ENCODE results near the gene SLC1A7. TPM values are rescaled to one million over a fixed set of nuclear protein-coding genes. Genes with fewer than 3 reads are reported as not detected.
A peak's percentile ranks its signal among the peaks of the same experiment; 100 is the strongest.

SLC1A7 gene
- total and polyA plus RNA-seq, 8 donors = 0.08 to 0.45 (median 0.29) TPM; not detected in 5

DNA sequence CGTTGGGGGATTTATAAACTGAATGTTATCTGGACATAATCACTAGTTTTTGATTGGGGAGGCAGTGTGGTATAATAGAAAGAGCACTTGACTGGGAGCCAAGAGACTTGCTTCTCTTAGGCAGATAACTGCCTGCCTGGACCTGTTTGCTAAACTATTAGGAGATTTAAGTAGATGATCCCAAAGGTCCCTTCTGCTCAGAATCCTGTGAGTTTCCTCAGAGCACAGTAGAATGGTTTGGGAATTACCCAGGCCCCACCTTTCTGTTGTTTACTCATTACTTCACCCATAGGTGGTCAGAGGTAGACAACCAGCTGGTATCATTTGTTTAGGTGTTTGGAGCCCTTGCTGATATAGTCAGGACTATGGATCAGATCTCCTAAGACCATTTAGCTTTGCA lies 90.8 kb downstream of the SLC1A7 start:
- Histone ChIP-seq H3K4me1 (peaks cover 10 to 36% (median 25%) of the 10 kb centered on the region in 4 donors), H3K4me3 (no peak overlapping the region), H3K27me3 (no peaks in the 10 kb centered on the region), H3K36me3 (peaks cover 12 to 62% (median 53%) of the 10 kb centered on the region in 4 donors), H3K9me3 (no peaks in the 10 kb centered on the region), H3K27ac (no peak overlapping the region)
- no peak for DNase-seq
- TF ChIP-seq POLR2AphosphoS5 (IDR thresholded peaks at IDR 0.05) = no peak
- TF ChIP-seq, protein P1, sequence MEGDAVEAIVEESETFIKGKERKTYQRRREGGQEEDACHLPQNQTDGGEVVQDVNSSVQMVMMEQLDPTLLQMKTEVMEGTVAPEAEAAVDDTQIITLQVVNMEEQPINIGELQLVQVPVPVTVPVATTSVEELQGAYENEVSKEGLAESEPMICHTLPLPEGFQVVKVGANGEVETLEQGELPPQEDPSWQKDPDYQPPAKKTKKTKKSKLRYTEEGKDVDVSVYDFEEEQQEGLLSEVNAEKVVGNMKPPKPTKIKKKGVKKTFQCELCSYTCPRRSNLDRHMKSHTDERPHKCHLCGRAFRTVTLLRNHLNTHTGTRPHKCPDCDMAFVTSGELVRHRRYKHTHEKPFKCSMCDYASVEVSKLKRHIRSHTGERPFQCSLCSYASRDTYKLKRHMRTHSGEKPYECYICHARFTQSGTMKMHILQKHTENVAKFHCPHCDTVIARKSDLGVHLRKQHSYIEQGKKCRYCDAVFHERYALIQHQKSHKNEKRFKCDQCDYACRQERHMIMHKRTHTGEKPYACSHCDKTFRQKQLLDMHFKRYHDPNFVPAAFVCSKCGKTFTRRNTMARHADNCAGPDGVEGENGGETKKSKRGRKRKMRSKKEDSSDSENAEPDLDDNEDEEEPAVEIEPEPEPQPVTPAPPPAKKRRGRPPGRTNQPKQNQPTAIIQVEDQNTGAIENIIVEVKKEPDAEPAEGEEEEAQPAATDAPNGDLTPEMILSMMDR (IDR thresholded peaks at IDR 0.05) = no peak
- no peak for TF ChIP-seq POLR2A (IDR thresholded peaks at IDR 0.05)
- no peak for TF ChIP-seq EP300 (IDR thresholded peaks at IDR 0.05)
- 14 to 26% (median 17%) methylated on average over 1 of the region's 1 CpG for WGBS, 5 donors
- intact Hi-C loops (cut with DNase I; ENCODE audit: low total_unique reads) = no loop called here

DNA sequence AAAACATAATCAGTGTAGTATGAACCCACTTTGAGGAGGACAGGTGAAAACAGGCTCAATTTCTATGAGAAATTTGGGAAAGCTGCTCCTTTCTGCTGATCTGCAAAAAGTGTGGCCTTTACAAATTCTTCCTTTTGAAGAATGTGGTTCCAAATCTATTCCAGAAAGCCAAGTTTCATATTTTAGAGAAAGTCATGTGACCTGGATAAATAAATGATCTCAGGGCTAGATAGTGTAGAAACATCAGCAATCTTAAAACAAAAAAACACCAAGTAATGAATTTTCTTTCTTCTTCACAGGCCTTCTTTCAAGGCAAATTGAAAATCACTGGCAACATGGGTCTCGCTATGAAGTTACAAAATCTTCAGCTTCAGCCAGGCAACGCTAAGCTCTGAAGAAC lies 92.1 kb downstream of the SLC1A7 start:
- Histone ChIP-seq H3K27me3 (no peaks in the 10 kb centered on the region), H3K9me3 (no peaks in the 10 kb centered on the region), H3K4me3 (no peak overlapping the region), H3K36me3 (peaks cover 12 to 62% (median 53%) of the 10 kb centered on the region in 4 donors), H3K4me1 (peaks cover 12 to 42% (median 29%) of the 10 kb centered on the region in 4 donors), H3K27ac (peak overlapping the region in 2 of 5 donors; percentile 24 to 30)
- intact Hi-C loops (cut with DNase I; ENCODE audit: low total_unique reads) = no loop called here
- WGBS, 5 donors = 88 to 96% (median 90%) methylated on average over 2 of the region's 2 CpGs
- TF ChIP-seq POLR2AphosphoS5 (IDR thresholded peaks at IDR 0.05) (no peak), POLR2A (IDR thresholded peaks at IDR 0.05) (no peak), EP300 (IDR thresholded peaks at IDR 0.05) (no peak)
- TF ChIP-seq, protein P1 (IDR thresholded peaks at IDR 0.05) = no peak
- DNase-seq = no peak

DNA sequence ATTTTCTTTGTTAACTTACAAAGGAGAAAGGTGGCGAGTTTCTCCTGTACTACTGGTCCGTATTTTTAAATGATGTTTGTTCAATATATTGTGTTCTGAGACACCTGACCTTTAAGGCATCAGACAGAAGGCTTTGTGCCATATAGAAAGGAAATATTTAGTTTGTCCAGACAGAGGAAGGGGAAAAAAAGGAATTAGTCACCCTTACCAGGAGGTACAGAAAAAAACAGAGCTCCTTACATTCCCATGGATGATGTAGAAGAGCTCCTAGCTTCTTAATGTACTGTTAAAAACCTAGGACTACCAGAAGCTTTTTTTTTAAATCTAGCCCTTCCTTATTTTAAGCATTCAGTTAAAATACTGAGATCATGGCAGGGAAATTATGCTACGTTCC lies 92.9 kb downstream of the SLC1A7 start:
- peak overlapping the region in 2 of 5 donors; percentile 24 to 30 for H3K27ac ChIP-seq
- WGBS, 5 donors = 67 to 91% (median 88%) methylated on average over 3 of the region's 3 CpGs
- DNase-seq = no peak

DNA sequence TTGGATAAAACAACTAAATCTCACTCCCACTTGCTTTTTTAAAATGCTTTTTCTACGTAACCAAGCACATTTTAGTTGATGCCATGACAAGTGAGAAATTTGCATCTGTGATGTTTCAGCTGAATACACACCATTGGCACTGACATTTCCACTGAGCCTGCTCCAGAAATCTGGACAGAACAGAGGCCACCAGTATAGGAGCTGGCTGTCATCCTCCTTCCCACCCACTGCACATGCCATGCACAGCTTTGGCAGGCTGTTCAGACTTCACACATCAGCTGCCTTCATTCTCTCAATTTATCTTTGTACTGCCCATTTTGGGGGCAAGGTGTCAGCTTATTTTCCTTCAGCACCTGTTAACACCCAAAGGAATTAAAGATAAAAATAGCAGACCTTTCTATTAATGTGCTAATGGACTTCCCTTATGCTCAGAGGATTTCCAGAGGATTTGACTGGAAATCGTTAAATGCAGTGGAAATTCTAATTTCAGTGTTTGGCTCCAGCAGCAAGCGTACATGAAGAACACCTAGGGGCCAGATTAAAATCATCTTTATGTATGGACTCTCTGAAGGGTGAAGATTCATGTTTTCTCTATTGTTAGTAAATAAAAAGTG lies 93.4 kb downstream of the SLC1A7 start:
- Histone ChIP-seq H3K4me1 (peaks cover 12 to 48% (median 29%) of the 10 kb centered on the region in 4 donors), H3K9me3 (no peaks in the 10 kb centered on the region), H3K36me3 (peaks cover 12 to 57% (median 51%) of the 10 kb centered on the region in 4 donors), H3K27me3 (no peaks in the 10 kb centered on the region), H3K4me3 (no peak overlapping the region), H3K27ac (peak overlapping the region in 1 of 5 donors; percentile 24)
- peak in 1 of 2 donors; percentile 49 for DNase-seq
- TF ChIP-seq EP300 (IDR thresholded peaks at IDR 0.05) = no peak
- no peak for TF ChIP-seq POLR2A (IDR thresholded peaks at IDR 0.05)
- TF ChIP-seq POLR2AphosphoS5 (IDR thresholded peaks at IDR 0.05) = no peak
- TF ChIP-seq, protein P1 (IDR thresholded peaks at IDR 0.05) = no peak
- intact Hi-C loops (cut with DNase I; ENCODE audit: low total_unique reads) = no loop called here
- WGBS, 5 donors = 72 to 95% (median 82%) methylated on average over 3 of the region's 3 CpGs

More for the DNA sequence above, 92.9 kb downstream of the SLC1A7 start:
- Histone ChIP-seq H3K4me1 (peaks cover 12 to 48% (median 29%) of the 10 kb centered on the region in 4 donors), H3K36me3 (peaks cover 12 to 57% (median 52%) of the 10 kb centered on the region in 4 donors), H3K4me3 (no peak overlapping the region), H3K9me3 (no peaks in the 10 kb centered on the region), H3K27me3 (no peaks in the 10 kb centered on the region)
- TF ChIP-seq, protein P1 (IDR thresholded peaks at IDR 0.05) = no peak
- TF ChIP-seq POLR2A (IDR thresholded peaks at IDR 0.05) (no peak), POLR2AphosphoS5 (IDR thresholded peaks at IDR 0.05) (no peak), EP300 (IDR thresholded peaks at IDR 0.05) (no peak)
- intact Hi-C loops (cut with DNase I; ENCODE audit: low total_unique reads) = no loop called here

Measured in stomach (tissue), 9 donors.